H54 (cell line): ENCODE data around the gene IARS2.
A peak's percentile ranks its signal among the peaks of the same experiment; 100 is the strongest.
"Not testable (repeated sequence)": the region's sequence is repeated elsewhere in the genome, so short reads cannot be mapped to it uniquely, and the experiment has no call there.

Experiments
- DNase-seq: peaks from one replicate; pipeline ENCODE4 v3.0.0; 2011; ENCODE audit warnings: low spot score, mixed read lengths; ENCODE audit not compliant: insufficient read length
- FAIRE-seq: peaks from 3 replicates; lab custom pipeline; 2011; peaks lifted over from hg19 to GRCh38; lab: Jason Lieb, UNC
- POLR2A ChIP-seq: IDR thresholded peaks from 2 replicates; pipeline ENCODE4 v1.6.1; 2011; ENCODE audit warnings: low read depth, mild to moderate bottlenecking, low read length

Gene IARS2

GRCh38 chr1:220094016-220094911 is at the start of gene IARS2:
IARS2 (plus strand) TSS chr1:220094132; CDS start chr1:220094217, 85 bp downstream.
- DNase-seq, result peak; percentile 82
- FAIRE-seq, result no peak
- peak; percentile 85 for TF ChIP-seq POLR2A

- no peak for TF ChIP-seq POLR2A
- DNase-seq (no peak), FAIRE-seq (no peak)
These were observed 49.1 kb upstream of the IARS2 start for GRCh38 chr1:220044678-220045355.

- no peak for TF ChIP-seq POLR2A
- FAIRE-seq (no peak), DNase-seq (no peak)
These were observed 48.4 kb upstream of the IARS2 start for GRCh38 chr1:220045356-220046051.

- FAIRE-seq, result peak; percentile 94
- DNase-seq, result peak; percentile 92
- TF ChIP-seq POLR2A, result peak; percentile 91
These were observed 47.6 kb upstream of the IARS2 start, which contains the start of gene EPRS1 for GRCh38 chr1:220046052-220046930. EPRS1 (minus strand) TSS chr1:220046505; CDS start chr1:220046388, 117 bp downstream.

GRCh38 chr1:220056374-220056773 is 37.6 kb upstream of the IARS2 start:
- DNase-seq, result no peak
- TF ChIP-seq POLR2A, result no peak
- no peak for FAIRE-seq

- no peak for DNase-seq
These were observed 33.1 kb upstream of the IARS2 start for GRCh38 chr1:220060876-220061275.

GRCh38 chr1:220062629-220063028 is 31.3 kb upstream of the IARS2 start:
- DNase-seq (no peak), FAIRE-seq (no peak)
- TF ChIP-seq POLR2A, result no peak

More at GRCh38 chr1:220060876-220061275, 33.1 kb upstream of the IARS2 start:
- no peak for FAIRE-seq
- TF ChIP-seq POLR2A, result no peak

GRCh38 chr1:220067269-220068204 is 26.4 kb upstream of the IARS2 start:
- no peak for DNase-seq
- FAIRE-seq, result no peak
- no peak for TF ChIP-seq POLR2A

- no peak for DNase-seq
- FAIRE-seq, result no peak
- TF ChIP-seq POLR2A, result no peak
These were observed 16.8 kb upstream of the IARS2 start for GRCh38 chr1:220076861-220077762.

- FAIRE-seq, result no peak
- TF ChIP-seq POLR2A, result no peak
- no peak for DNase-seq
These were observed 16.0 kb upstream of the IARS2 start for GRCh38 chr1:220077887-220078286.

- DNase-seq, result no peak
- no peak for FAIRE-seq
- no peak for TF ChIP-seq POLR2A
These were observed 9.5 kb upstream of the IARS2 start for GRCh38 chr1:220084460-220084859.

- not testable (repeated sequence) for FAIRE-seq, DNase-seq
These were observed 7.7 kb upstream of the IARS2 start for GRCh38 chr1:220086261-220086686.
